ENCODE measurements around the gene GNAS. TPM values are rescaled to one million over a fixed set of nuclear protein-coding genes. Genes with fewer than 3 reads are reported as not detected.

The GNAS gene
- total RNA-seq, 1 donor from 2014 or later = 744 TPM

GRCh38 chr20:58907320-58908137 lies 55.0 kb downstream of the GNAS start:
- ATAC-seq (peak; percentile 94 to 95), DNase-seq (peak; percentile 88)
- H3K9me3 ChIP-seq = no peaks in the 10 kb centered on the region
- H3K4me3 ChIP-seq = peak overlapping the region; percentile 38
- intact Hi-C loops (cut with DNase I) = no loop called here
- no peaks in the 10 kb centered on the region for H3K27me3 ChIP-seq (ENCODE audit: low read depth)
- H3K36me3 ChIP-seq = peaks cover 88% of the 10 kb centered on the region
- no peak for TF ChIP-seq CTCF (IDR thresholded peaks at IDR 0.05)
- peaks cover 41% of the 10 kb centered on the region for H3K4me1 ChIP-seq
- peak overlapping the region; percentile 82 for H3K27ac ChIP-seq

GRCh38 chr20:58908221-58908620 lies 55.7 kb downstream of the GNAS start:
- H3K27me3 ChIP-seq (ENCODE audit: low read depth) = no peaks in the 10 kb centered on the region
- H3K36me3 ChIP-seq = peaks cover 82% of the 10 kb centered on the region
- H3K4me3 ChIP-seq = peak overlapping the region; percentile 38
- H3K9me3 ChIP-seq = no peaks in the 10 kb centered on the region
- peak overlapping the region; percentile 82 for H3K27ac ChIP-seq
- peaks cover 41% of the 10 kb centered on the region for H3K4me1 ChIP-seq
- no peak for TF ChIP-seq CTCF (IDR thresholded peaks at IDR 0.05)
- DNase-seq = no peak
- intact Hi-C loops (cut with DNase I) = no loop called here
- ATAC-seq = no peak

- no peak overlapping the region for H3K27ac ChIP-seq
- intact Hi-C loops (cut with DNase I) = no loop called here
- H3K4me1 ChIP-seq = peaks cover 41% of the 10 kb centered on the region
- peaks cover 75% of the 10 kb centered on the region for H3K36me3 ChIP-seq
- H3K9me3 ChIP-seq = no peaks in the 10 kb centered on the region
- no peak overlapping the region for H3K4me3 ChIP-seq
- H3K27me3 ChIP-seq (ENCODE audit: low read depth) = no peaks in the 10 kb centered on the region
- no peak for TF ChIP-seq CTCF (IDR thresholded peaks at IDR 0.05)
- ATAC-seq (no peak), DNase-seq (no peak)
These were observed 56.4 kb downstream of the GNAS start for GRCh38 chr20:58908941-58909340.

GRCh38 chr20:58909585-58909984 lies 57.1 kb downstream of the GNAS start:
- ATAC-seq (no peak), DNase-seq (no peak)
- no peaks in the 10 kb centered on the region for H3K27me3 ChIP-seq (ENCODE audit: low read depth)
- H3K27ac ChIP-seq = no peak overlapping the region
- H3K9me3 ChIP-seq = no peaks in the 10 kb centered on the region
- no peak for TF ChIP-seq CTCF (IDR thresholded peaks at IDR 0.05)
- peaks cover 69% of the 10 kb centered on the region for H3K36me3 ChIP-seq
- peaks cover 41% of the 10 kb centered on the region for H3K4me1 ChIP-seq
- intact Hi-C loops (cut with DNase I) = no loop called here
- H3K4me3 ChIP-seq = no peak overlapping the region

GRCh38 chr20:58910473-58910872 lies 58.0 kb downstream of the GNAS start:
- Histone ChIP-seq H3K4me3 (no peak overlapping the region), H3K27me3 (ENCODE audit: low read depth) (no peaks in the 10 kb centered on the region), H3K36me3 (peaks cover 60% of the 10 kb centered on the region), H3K9me3 (no peaks in the 10 kb centered on the region), H3K4me1 (peaks cover 37% of the 10 kb centered on the region), H3K27ac (no peak overlapping the region)
- no peak for TF ChIP-seq CTCF (IDR thresholded peaks at IDR 0.05)
- DNase-seq = no peak
- intact Hi-C loops (cut with DNase I) = no loop called here
- ATAC-seq = no peak

All from lower lobe of right lung (tissue), 2 donors.